Ascending aorta (tissue), 2 donors: ENCODE data around the gene PPP1R1C. TPM values are rescaled to one million over a fixed set of nuclear protein-coding genes. Genes with fewer than 3 reads are reported as not detected.

Source experiments
- DNase-seq, 2 donors: peaks; one replicate each; pipeline ENCODE4 v3.0.0-alpha.2; 2019; ENCODE audit warnings: low spot score in 2 of 2
- H3K27ac ChIP-seq, 2 donors: fragments of 200-600 bp; sonication (generic); one replicate each; pipeline ENCODE4 v1.5.1; 2016 to 2017; ENCODE audit warnings: mild to moderate bottlenecking in 1 of 2
- H3K27me3 ChIP-seq: fragments of 200-600 bp; sonication (generic); one replicate; pipeline ENCODE4 v1.5.1; 2017
- H3K36me3 ChIP-seq, 2 donors: fragments of 200-600 bp; sonication (generic); one replicate each; pipeline ENCODE4 v1.5.1; 2016
- H3K4me1 ChIP-seq, 2 donors: fragments of 200-600 bp; sonication (generic); one replicate each; pipeline ENCODE4 v1.5.1; 2016 to 2017; ENCODE audit warnings: mild to moderate bottlenecking in 1 of 2
- H3K4me3 ChIP-seq, 2 donors: fragments of 200-600 bp; sonication (generic); one replicate each; pipeline ENCODE4 v1.5.1; 2016 to 2017; ENCODE audit warnings: mild to moderate bottlenecking in 1 of 2
- H3K9me3 ChIP-seq, 2 donors: fragments of 200-600 bp; sonication (generic); one replicate each; pipeline ENCODE4 v1.5.1; 2016
- CTCF ChIP-seq, 3 experiments: fragments of 200-600 bp in 2 of 3; fragments of 450-650 bp in 1 of 3; sonication (generic) in 2 of 3; IDR thresholded peaks; one replicate each; pipeline ENCODE4 v1.5.1; 2016 to 2019; ENCODE audit warnings: antibody characterized with exemption in 3 of 3, mild to moderate bottlenecking in 1 of 3, moderate library complexity in 1 of 3
- intact Hi-C: fragments of 100-400 bp; cut with DNase I; formaldehyde crosslinking; loops from one replicate; pipeline ENCODE4 v1.15.1; 2023
- total RNA-seq: library from RNA; depleted of rRNA; stranded (reverse); fragments of >200 nt; gene quantifications from one replicate; pipeline ENCODE4 v1.1.0, GENCODE V29; 2016

PPP1R1C gene
- not detected for total RNA-seq

- TF ChIP-seq CTCF (IDR thresholded peaks at IDR 0.05): no peak
- Histone ChIP-seq H3K4me3 (no peak within 1 kb of the TSS), H3K4me1 (peaks cover 0 to 7% of the 10 kb centered on the region in 2 donors), H3K9me3 (no peaks in the 10 kb centered on the region), H3K36me3 (no peaks in the 10 kb centered on the region), H3K27me3 (no peaks in the 10 kb centered on the region), H3K27ac (peak within 1 kb of the TSS; percentile 41 to 62)
- intact Hi-C loops: no loop called here
- no peak for DNase-seq
These were observed at the start of gene PPP1R1C for GRCh38 chr2:181985632-181986205. Gene PPP1R1C, plus strand, starts transcription at chr2:181985853. Its CDS starts 258 bp downstream, at chr2:181986111.

- H3K27ac ChIP-seq: no peak overlapping the region
- no peak for TF ChIP-seq CTCF (IDR thresholded peaks at IDR 0.05)
- DNase-seq: no peak
- H3K36me3 ChIP-seq: no peaks in the 10 kb centered on the region
- H3K4me1 ChIP-seq: peaks cover 0 to 2% of the 10 kb centered on the region in 2 donors
- no peaks in the 10 kb centered on the region for H3K27me3 ChIP-seq
- H3K4me3 ChIP-seq: no peak overlapping the region
- no peaks in the 10 kb centered on the region for H3K9me3 ChIP-seq
- intact Hi-C loops: no loop called here
These were observed 48.2 kb upstream of the PPP1R1C start for GRCh38 chr2:181937473-181937872.

GRCh38 chr2:181943411-181944124, 42.1 kb upstream of the PPP1R1C start:
- no peak overlapping the region for H3K4me3 ChIP-seq
- no peaks in the 10 kb centered on the region for H3K27me3 ChIP-seq
- no peak for TF ChIP-seq CTCF (IDR thresholded peaks at IDR 0.05)
- peaks cover 0 to 5% of the 10 kb centered on the region in 2 donors for H3K4me1 ChIP-seq
- H3K36me3 ChIP-seq: no peaks in the 10 kb centered on the region
- H3K9me3 ChIP-seq: no peaks in the 10 kb centered on the region
- intact Hi-C loops: no loop called here
- no peak for DNase-seq
- H3K27ac ChIP-seq: no peak overlapping the region

GRCh38 chr2:181944164-181944913, 41.3 kb upstream of the PPP1R1C start:
- no peaks in the 10 kb centered on the region for H3K36me3 ChIP-seq
- intact Hi-C loops: no loop called here
- no peaks in the 10 kb centered on the region for H3K27me3 ChIP-seq
- H3K27ac ChIP-seq: no peak overlapping the region
- H3K9me3 ChIP-seq: no peaks in the 10 kb centered on the region
- no peak overlapping the region for H3K4me3 ChIP-seq
- TF ChIP-seq CTCF (IDR thresholded peaks at IDR 0.05): no peak
- peaks cover 0 to 5% of the 10 kb centered on the region in 2 donors for H3K4me1 ChIP-seq
- no peak for DNase-seq

- no peaks in the 10 kb centered on the region for H3K9me3 ChIP-seq
- TF ChIP-seq CTCF (IDR thresholded peaks at IDR 0.05): no peak
- H3K36me3 ChIP-seq: no peaks in the 10 kb centered on the region
- H3K4me3 ChIP-seq: no peak overlapping the region
- no peak overlapping the region for H3K27ac ChIP-seq
- H3K4me1 ChIP-seq: peaks cover 0 to 5% of the 10 kb centered on the region in 2 donors
- intact Hi-C loops: no loop called here
- no peaks in the 10 kb centered on the region for H3K27me3 ChIP-seq
- DNase-seq: no peak
These were observed 40.8 kb upstream of the PPP1R1C start for GRCh38 chr2:181944914-181945291.
